ENCODE data around the gene WFS1.

The WFS1 gene

GRCh38 chr4:6301051-6301731 lies 31.5 kb downstream of the WFS1 start:
- no peak for FAIRE-seq

- FAIRE-seq: no peak
Observed at GRCh38 chr4:6301732-6302442, 32.2 kb downstream of the WFS1 start.

GRCh38 chr4:6302869-6303268 lies 33.2 kb downstream of the WFS1 start:
- FAIRE-seq: no peak

- FAIRE-seq: no peak
Observed at GRCh38 chr4:6303943-6304342, 34.3 kb downstream of the WFS1 start.

- FAIRE-seq: no peak
Observed at GRCh38 chr4:6306299-6306698, 36.6 kb downstream of the WFS1 start.

GRCh38 chr4:6307230-6307629 lies 37.6 kb downstream of the WFS1 start:
- FAIRE-seq: no peak

- no peak for FAIRE-seq
Observed at GRCh38 chr4:6307891-6308290, 38.2 kb downstream of the WFS1 start.

GRCh38 chr4:6308899-6309643 lies 39.4 kb downstream of the WFS1 start:
- no peak for FAIRE-seq

GRCh38 chr4:6309777-6310176 lies 40.1 kb downstream of the WFS1 start:
- no peak for FAIRE-seq

GRCh38 chr4:6313216-6313615 lies 43.6 kb downstream of the WFS1 start:
- no peak for FAIRE-seq

GRCh38 chr4:6316461-6317003 lies 46.9 kb downstream of the WFS1 start:
- FAIRE-seq: no peak

- FAIRE-seq: no peak
Observed at GRCh38 chr4:6318206-6318605, 48.6 kb downstream of the WFS1 start.

- no peak for FAIRE-seq
Observed at GRCh38 chr4:6319530-6320150, 50.0 kb downstream of the WFS1 start.

GRCh38 chr4:6320663-6321062 lies 51.0 kb downstream of the WFS1 start:
- FAIRE-seq: no peak

GRCh38 chr4:6321361-6321760 lies 51.7 kb downstream of the WFS1 start:
- FAIRE-seq: no peak

GRCh38 chr4:6322067-6322760 lies 52.6 kb downstream of the WFS1 start:
- FAIRE-seq: no peak

GRCh38 chr4:6322761-6323566 lies 53.3 kb downstream of the WFS1 start:
- FAIRE-seq: no peak

- FAIRE-seq: no peak
Observed at GRCh38 chr4:6324461-6324998, 54.9 kb downstream of the WFS1 start.

- no peak for FAIRE-seq
Observed at GRCh38 chr4:6324999-6325787, 55.5 kb downstream of the WFS1 start.

GRCh38 chr4:6325788-6326290 lies 56.2 kb downstream of the WFS1 start:
- no peak for FAIRE-seq
